ENCODE data around the gene PI4KA. TPM values are rescaled to one million over a fixed set of nuclear protein-coding genes. Genes with fewer than 3 reads are reported as not detected.

The PI4KA gene
- total RNA-seq, 4 donors from 2014 or later = 42.5 to 81.3 (median 66.1) TPM

DNA sequence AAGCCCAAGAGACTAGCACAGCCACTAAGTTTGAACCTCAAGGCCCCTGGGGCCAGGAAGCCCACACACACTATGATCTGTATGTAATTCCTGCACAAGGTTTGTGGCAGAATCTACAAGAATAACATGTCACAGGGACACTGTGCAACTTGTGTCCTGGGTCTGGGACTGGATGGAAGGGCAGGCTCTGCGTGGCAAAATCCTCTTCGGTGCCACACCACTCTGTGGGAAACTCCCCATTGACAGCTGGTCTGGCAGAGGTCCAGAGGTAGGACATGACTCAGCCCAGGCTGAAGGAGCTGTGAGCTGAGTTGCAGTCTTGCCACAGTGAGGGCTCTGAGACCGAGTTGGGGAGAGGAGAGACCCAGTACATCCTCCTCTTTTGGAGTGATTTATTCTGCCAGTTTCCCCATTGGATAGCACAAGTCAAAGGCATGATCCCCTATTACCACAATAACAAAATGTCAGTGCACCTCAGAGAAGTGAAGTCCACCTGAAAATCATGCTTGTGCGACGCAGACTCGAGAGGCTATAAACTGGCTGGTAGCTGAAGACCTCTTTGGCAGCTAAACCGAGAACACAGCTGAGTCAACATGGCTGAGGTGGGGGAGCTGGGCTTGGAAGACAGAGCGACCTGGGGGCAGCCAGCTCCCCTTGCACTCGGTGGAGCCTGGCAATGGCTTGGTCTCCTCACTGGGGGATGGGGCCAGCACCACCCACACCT, 108.0 kb downstream of the PI4KA start:
- WGBS, 2 donors = 51 to 58% methylated on average over 9 of the region's 9 CpGs
- DNase-seq (ENCODE audit: low spot score in 2 of 2) = peak; percentile 69 to 89
- intact Hi-C loops (cut with DNase I; ENCODE audit: low total_unique reads) = no loop called here

DNA sequence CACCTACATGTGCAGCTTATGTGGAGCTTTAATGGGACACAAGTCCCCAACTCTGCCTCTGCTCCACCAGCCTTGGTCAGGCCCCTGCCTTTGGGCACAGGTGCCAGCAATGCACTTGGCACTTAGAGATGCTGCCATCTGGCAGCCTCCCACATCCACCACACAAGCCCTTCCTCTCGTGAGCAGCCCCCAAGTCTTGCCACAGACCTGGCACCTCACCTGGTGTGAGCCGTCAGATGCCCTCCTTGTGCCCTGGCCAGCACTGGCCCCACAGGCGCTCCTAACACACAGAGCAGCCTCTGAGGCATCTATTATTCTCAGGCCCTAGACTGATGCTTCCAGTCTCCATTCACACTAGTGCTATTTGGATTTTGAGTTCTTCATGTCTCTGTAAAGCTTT, 109.2 kb downstream of the PI4KA start:
- no peak for TF ChIP-seq POLR2A (IDR thresholded peaks at IDR 0.05)
- TF ChIP-seq, protein P1, sequence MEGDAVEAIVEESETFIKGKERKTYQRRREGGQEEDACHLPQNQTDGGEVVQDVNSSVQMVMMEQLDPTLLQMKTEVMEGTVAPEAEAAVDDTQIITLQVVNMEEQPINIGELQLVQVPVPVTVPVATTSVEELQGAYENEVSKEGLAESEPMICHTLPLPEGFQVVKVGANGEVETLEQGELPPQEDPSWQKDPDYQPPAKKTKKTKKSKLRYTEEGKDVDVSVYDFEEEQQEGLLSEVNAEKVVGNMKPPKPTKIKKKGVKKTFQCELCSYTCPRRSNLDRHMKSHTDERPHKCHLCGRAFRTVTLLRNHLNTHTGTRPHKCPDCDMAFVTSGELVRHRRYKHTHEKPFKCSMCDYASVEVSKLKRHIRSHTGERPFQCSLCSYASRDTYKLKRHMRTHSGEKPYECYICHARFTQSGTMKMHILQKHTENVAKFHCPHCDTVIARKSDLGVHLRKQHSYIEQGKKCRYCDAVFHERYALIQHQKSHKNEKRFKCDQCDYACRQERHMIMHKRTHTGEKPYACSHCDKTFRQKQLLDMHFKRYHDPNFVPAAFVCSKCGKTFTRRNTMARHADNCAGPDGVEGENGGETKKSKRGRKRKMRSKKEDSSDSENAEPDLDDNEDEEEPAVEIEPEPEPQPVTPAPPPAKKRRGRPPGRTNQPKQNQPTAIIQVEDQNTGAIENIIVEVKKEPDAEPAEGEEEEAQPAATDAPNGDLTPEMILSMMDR (IDR thresholded peaks at IDR 0.05) = no peak
- no peak for DNase-seq (ENCODE audit: low spot score in 2 of 2)
- no peak overlapping the region for H3K4me3 ChIP-seq (ENCODE audit: low read depth, poor library complexity, severe bottlenecking)
- WGBS, 2 donors = 67 to 83% methylated on average over 3 of the region's 3 CpGs
- intact Hi-C loops (cut with DNase I; ENCODE audit: low total_unique reads) = no loop called here

More for the DNA sequence above, 108.0 kb downstream of the PI4KA start:
- H3K4me3 ChIP-seq (ENCODE audit: low read depth, poor library complexity, severe bottlenecking) = no peak overlapping the region
- TF ChIP-seq, protein P1 (IDR thresholded peaks at IDR 0.05) = no peak
- no peak for TF ChIP-seq POLR2A (IDR thresholded peaks at IDR 0.05)

DNA sequence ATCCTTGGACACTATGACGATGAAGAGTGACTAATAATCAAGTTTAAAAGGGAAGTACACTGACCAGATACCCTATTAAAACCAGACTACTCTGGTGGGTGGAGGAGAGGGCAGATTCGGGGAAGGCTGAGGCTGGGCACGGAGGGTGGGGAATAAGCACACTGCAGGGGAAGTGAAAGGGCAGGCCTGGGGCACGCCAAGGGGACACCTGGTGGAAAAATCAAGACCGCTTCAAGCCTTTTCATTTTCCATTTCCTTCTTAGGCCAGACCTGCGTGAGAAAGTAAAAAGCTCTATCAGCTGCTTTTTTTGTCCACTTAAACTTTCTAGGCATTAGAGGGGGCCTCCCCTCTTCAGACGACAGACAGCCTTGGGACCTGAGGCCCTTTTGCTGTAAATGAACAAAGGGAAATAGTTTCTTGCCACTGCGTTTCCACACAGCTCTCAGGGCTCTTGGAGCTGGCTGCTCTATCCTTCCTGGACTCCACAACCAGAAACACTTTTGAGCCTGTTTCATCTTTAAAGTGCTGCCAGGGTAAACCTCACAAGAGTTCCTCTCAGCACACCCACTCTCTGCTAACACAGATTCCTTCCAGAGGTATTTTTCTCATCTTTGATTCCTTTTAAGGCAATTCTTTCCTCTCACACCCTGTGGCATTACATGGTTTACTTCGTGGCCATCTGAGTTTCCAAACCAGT, 109.7 kb downstream of the PI4KA start:
- no peak for DNase-seq (ENCODE audit: low spot score in 2 of 2)
- WGBS, 2 donors = 68 to 78% methylated on average over 9 of the region's 9 CpGs
- TF ChIP-seq POLR2A (IDR thresholded peaks at IDR 0.05) = no peak
- TF ChIP-seq, protein P1 (IDR thresholded peaks at IDR 0.05) = no peak
- no peak overlapping the region for H3K4me3 ChIP-seq (ENCODE audit: low read depth, poor library complexity, severe bottlenecking)
- intact Hi-C loops (cut with DNase I; ENCODE audit: low total_unique reads) = no loop called here

DNA sequence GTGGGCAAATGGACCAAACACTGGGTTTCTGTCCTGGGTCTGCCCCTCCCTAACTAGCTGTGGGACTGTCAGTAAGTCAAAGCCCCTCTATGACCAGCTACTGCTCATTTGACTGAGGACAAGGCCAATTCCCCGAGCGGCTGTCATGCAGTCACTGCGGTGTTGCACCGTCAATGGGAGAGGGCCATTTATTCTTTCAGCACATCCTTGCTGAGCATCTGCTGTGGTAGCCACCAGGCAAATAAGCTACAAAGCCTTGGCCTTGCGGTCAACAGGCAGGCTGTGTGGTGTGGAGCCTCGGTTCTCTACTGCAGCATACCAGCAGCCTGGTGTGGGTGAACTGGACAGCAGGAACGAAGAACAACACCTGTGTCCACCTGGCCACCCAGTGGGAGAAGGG, 110.5 kb downstream of the PI4KA start:
- no peak for TF ChIP-seq POLR2A (IDR thresholded peaks at IDR 0.05)
- TF ChIP-seq, protein P1 (IDR thresholded peaks at IDR 0.05) = no peak
- WGBS, 2 donors = 94 to 95% methylated on average over 7 of the region's 7 CpGs

DNA sequence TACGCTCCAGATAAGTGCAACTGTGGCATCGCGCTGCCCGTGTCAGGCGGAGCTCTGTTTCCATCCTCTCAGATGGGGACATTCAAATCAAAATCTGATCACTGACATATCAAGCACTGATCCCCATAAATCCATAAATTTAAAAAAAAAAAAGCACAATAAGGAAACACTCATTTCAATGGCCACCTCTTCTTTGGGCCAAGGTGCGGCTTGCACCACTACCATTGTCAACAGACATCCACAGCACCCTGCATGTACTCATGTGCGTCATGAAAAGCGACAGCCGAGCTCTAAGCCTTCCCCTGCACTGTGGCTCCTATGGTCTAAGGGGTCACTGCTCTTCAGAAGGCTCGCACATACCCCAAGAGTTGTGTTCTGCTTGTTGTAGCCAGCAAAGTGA, 111.4 kb downstream of the PI4KA start:
- DNase-seq (ENCODE audit: low spot score in 2 of 2) = no peak
- TF ChIP-seq, protein P1 (IDR thresholded peaks at IDR 0.05) = no peak
- no peak for TF ChIP-seq POLR2A (IDR thresholded peaks at IDR 0.05)
- WGBS, 2 donors = 93 to 96% methylated on average over 10 of the region's 10 CpGs
- intact Hi-C loops (cut with DNase I; ENCODE audit: low total_unique reads) = no loop called here
- no peak overlapping the region for H3K4me3 ChIP-seq (ENCODE audit: low read depth, poor library complexity, severe bottlenecking)

More for the DNA sequence above, 110.5 kb downstream of the PI4KA start:
- H3K4me3 ChIP-seq (ENCODE audit: low read depth, poor library complexity, severe bottlenecking) = no peak overlapping the region
- intact Hi-C loops (cut with DNase I; ENCODE audit: low total_unique reads) = no loop called here
- DNase-seq (ENCODE audit: low spot score in 2 of 2) = no peak
